ENCODE data around the gene PDPK1. TPM values are rescaled to one million over a fixed set of nuclear protein-coding genes. Genes with fewer than 3 reads are reported as not detected.
"Not testable (repeated sequence)": the region's sequence is repeated elsewhere in the genome, so short reads cannot be mapped to it uniquely, and the experiment has no call there.

The PDPK1 gene
- total RNA-seq, 1 experiment from 2014 or later = 57.4 TPM

- DNase-seq; H3K4me1 Mint-ChIP-seq (ENCODE audit: low read depth, unreplicated experiment); H3K9me3 Mint-ChIP-seq (ENCODE audit: low read depth, unreplicated experiment); H3K4me3 Mint-ChIP-seq (ENCODE audit: low read depth, unreplicated experiment); CTCF ChIA-PET; BruUV-seq (replicated peaks); H3K27me3 Mint-ChIP-seq (ENCODE audit: unreplicated experiment); H3K27ac Mint-ChIP-seq (ENCODE audit: unreplicated experiment); intact Hi-C loops (cut with micrococcal nuclease; ENCODE audit: unreplicated experiment): not testable (repeated sequence)
- H3K36me3 Mint-ChIP-seq (ENCODE audit: insufficient read depth, unreplicated experiment) = peaks cover 36% of the 10 kb centered on the region
Observed at GRCh38 chr16:2601301-2602025, 63.6 kb downstream of the PDPK1 start.

- H3K27me3 Mint-ChIP-seq (ENCODE audit: unreplicated experiment); H3K27ac Mint-ChIP-seq (ENCODE audit: unreplicated experiment); CTCF ChIA-PET: not testable (repeated sequence)
Observed at GRCh38 chr16:2602175-2602574, 64.4 kb downstream of the PDPK1 start.

GRCh38 chr16:2603165-2604015, 65.6 kb downstream of the PDPK1 start:
- BruUV-seq (replicated peaks) = no TSS peak
- intact Hi-C loops (cut with micrococcal nuclease; ENCODE audit: unreplicated experiment) = no loop called here
- CTCF ChIA-PET = interaction anchor here (0.6 kb wide), 3 partner anchors 14 to 547 kb away, joined by 3 to 4 read pairs (median 4); no protein-coding TSS in a partner anchor

More at GRCh38 chr16:2602175-2602574, 64.4 kb downstream of the PDPK1 start:
- H3K4me1 Mint-ChIP-seq (ENCODE audit: low read depth, unreplicated experiment); intact Hi-C loops (cut with micrococcal nuclease; ENCODE audit: unreplicated experiment); DNase-seq; H3K9me3 Mint-ChIP-seq (ENCODE audit: low read depth, unreplicated experiment); BruUV-seq (replicated peaks); H3K4me3 Mint-ChIP-seq (ENCODE audit: low read depth, unreplicated experiment): not testable (repeated sequence)
- H3K36me3 Mint-ChIP-seq (ENCODE audit: insufficient read depth, unreplicated experiment) = peaks cover 33% of the 10 kb centered on the region

DNA sequence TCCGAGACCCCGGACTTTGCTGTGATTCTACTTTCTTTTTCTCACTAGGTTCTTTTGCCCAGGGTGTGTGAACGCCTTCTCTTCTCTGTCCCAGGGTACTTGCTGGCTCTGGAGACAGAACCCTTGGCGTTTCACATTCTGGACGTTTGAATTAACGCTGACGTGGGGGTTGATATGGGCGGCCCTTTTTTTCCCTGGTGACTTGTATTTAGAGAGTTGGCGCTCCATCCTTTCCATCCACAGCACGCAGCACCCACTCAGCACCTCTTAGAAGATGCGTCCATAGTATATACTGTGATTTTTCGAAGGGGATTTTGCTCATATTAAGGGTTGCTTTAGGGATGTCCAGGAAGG, 66.2 kb downstream of the PDPK1 start:
- peaks cover 22% of the 10 kb centered on the region for H3K36me3 Mint-ChIP-seq (ENCODE audit: insufficient read depth, unreplicated experiment)
- H3K9me3 Mint-ChIP-seq (ENCODE audit: low read depth, unreplicated experiment); CTCF ChIA-PET; H3K27me3 Mint-ChIP-seq (ENCODE audit: unreplicated experiment); DNase-seq; BruUV-seq (replicated peaks); H3K4me1 Mint-ChIP-seq (ENCODE audit: low read depth, unreplicated experiment); intact Hi-C loops (cut with micrococcal nuclease; ENCODE audit: unreplicated experiment): not testable (repeated sequence)
- H3K27ac Mint-ChIP-seq (ENCODE audit: unreplicated experiment) = peak overlapping the region; percentile 98
- peak overlapping the region; percentile 99 for H3K4me3 Mint-ChIP-seq (ENCODE audit: low read depth, unreplicated experiment)

More at GRCh38 chr16:2603165-2604015, 65.6 kb downstream of the PDPK1 start:
- no peak for TF ChIP-seq CTCF (IDR thresholded peaks at IDR 0.05; ENCODE audit: unreplicated experiment)
- H3K27me3 Mint-ChIP-seq (ENCODE audit: unreplicated experiment) = no peaks in the 10 kb centered on the region
- H3K9me3 Mint-ChIP-seq (ENCODE audit: low read depth, unreplicated experiment) = no peaks in the 10 kb centered on the region
- DNase-seq = peak; percentile 99
- peak overlapping the region; percentile 99 for H3K4me3 Mint-ChIP-seq (ENCODE audit: low read depth, unreplicated experiment)
- H3K27ac Mint-ChIP-seq (ENCODE audit: unreplicated experiment) = peak overlapping the region; percentile 98
- H3K4me1 Mint-ChIP-seq (ENCODE audit: low read depth, unreplicated experiment) = no peaks in the 10 kb centered on the region
- H3K36me3 Mint-ChIP-seq (ENCODE audit: insufficient read depth, unreplicated experiment) = peaks cover 26% of the 10 kb centered on the region

DNA sequence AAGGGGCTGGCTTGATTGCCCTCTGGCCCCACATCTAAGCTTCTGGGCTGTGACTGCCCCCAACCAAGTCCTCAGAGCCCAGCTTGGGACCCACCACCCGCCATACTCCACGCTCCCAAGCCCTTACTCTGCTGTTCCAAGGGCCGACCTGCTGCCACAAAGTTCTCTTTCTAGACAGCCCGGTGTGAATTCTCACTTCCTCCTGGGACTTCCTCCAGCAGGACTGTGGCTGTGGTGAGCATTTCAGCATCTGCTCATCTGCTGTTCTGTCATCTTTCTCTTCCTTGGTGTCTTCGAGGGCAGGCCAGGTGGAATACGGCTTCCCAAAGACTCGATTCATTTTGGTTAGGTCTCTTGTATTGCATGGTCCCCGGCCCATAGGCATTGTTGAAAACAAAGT, 69.0 kb downstream of the PDPK1 start:
- H3K27me3 Mint-ChIP-seq (ENCODE audit: unreplicated experiment); DNase-seq; H3K4me1 Mint-ChIP-seq (ENCODE audit: low read depth, unreplicated experiment); H3K9me3 Mint-ChIP-seq (ENCODE audit: low read depth, unreplicated experiment); H3K27ac Mint-ChIP-seq (ENCODE audit: unreplicated experiment); BruUV-seq (replicated peaks); intact Hi-C loops (cut with micrococcal nuclease; ENCODE audit: unreplicated experiment); CTCF ChIA-PET; H3K4me3 Mint-ChIP-seq (ENCODE audit: low read depth, unreplicated experiment): not testable (repeated sequence)
- peaks cover 28% of the 10 kb centered on the region for H3K36me3 Mint-ChIP-seq (ENCODE audit: insufficient read depth, unreplicated experiment)

GRCh38 chr16:2609345-2609744, 71.5 kb downstream of the PDPK1 start:
- H3K27ac Mint-ChIP-seq (ENCODE audit: unreplicated experiment); H3K4me3 Mint-ChIP-seq (ENCODE audit: low read depth, unreplicated experiment); BruUV-seq (replicated peaks); H3K9me3 Mint-ChIP-seq (ENCODE audit: low read depth, unreplicated experiment); H3K4me1 Mint-ChIP-seq (ENCODE audit: low read depth, unreplicated experiment); CTCF ChIA-PET; H3K27me3 Mint-ChIP-seq (ENCODE audit: unreplicated experiment); DNase-seq; intact Hi-C loops (cut with micrococcal nuclease; ENCODE audit: unreplicated experiment): not testable (repeated sequence)
- H3K36me3 Mint-ChIP-seq (ENCODE audit: insufficient read depth, unreplicated experiment) = peaks cover 12% of the 10 kb centered on the region
